GM18505 (cell line): ENCODE results near the gene BDH2.

ENCODE experiments used
- ATAC-seq: cut with Tn5 transposase; IDR thresholded peaks from one replicate; pipeline ENCODE4 v1.9.1; 2021; ENCODE audit not compliant: unreplicated experiment
- POLR2A ChIP-seq: IDR thresholded peaks from 4 replicates; pipeline ENCODE4 v1.6.1; 2011; ENCODE audit warnings: borderline replicate concordance; ENCODE audit not compliant: insufficient read depth, insufficient read length; ENCODE audit errors: extremely low read depth

The BDH2 gene

DNA sequence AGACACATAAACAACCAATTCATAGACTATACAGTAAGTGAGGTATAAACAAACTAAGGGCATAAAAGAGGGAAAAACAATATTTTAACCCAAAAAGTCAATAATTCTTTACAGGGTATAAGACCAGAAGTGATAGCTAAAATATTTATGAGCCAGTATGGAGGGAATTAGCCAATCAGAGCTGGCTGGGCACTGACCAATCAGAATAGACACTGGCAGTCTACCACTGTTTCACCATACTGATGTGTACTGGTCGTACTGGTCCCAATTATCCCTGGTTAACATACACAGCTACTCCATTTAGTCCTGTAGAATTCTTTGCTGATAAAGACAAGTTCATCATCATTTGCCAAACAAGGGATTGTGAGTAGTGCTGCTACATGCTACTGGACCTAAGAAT, 70.3 kb downstream of the BDH2 start:
- no peak for TF ChIP-seq POLR2A
- no peak for ATAC-seq
